Endothelial cell of umbilical vein (primary cell): Measurements from ENCODE around the gene PRR16. TPM values are rescaled to one million over a fixed set of nuclear protein-coding genes. Genes with fewer than 3 reads are reported as not detected.

ENCODE experiments used
- BruUV-seq: library from RNA; stranded (reverse); fragments of 400-500 nt; replicated peaks from 2 replicates; lab custom pipeline; 2021; lab: Mats Ljungman, UMichigan
- CTCF ChIA-PET: fragments of 300-600, 350-600 bp; sonication (Branson Sonifier 250); formaldehyde crosslinking; loops from one replicate; lab custom pipeline; 2021; ENCODE audit warnings: antibody characterized with exemption, inconsistent platforms; lab: Charles Lee
- POLR2A ChIA-PET: fragments of 300-600, 350-600 bp; sonication (Branson Sonifier 250); formaldehyde crosslinking; loops from one replicate; lab custom pipeline; 2021; ENCODE audit warnings: antibody characterized with exemption, inconsistent platforms; lab: Charles Lee
- DNase-seq: peaks from one replicate; pipeline ENCODE4 v3.0.0-alpha.2; 2011; ENCODE audit warnings: low read depth, low spot score
- FAIRE-seq: peaks from 2 replicates; lab custom pipeline; 2011; peaks lifted over from hg19 to GRCh38; lab: Jason Lieb, UNC
- H2AFZ ChIP-seq: 2 replicates; pipeline ENCODE4 v1.6.0; 2012; ENCODE audit warnings: low read depth, low read length, control low read depth, inconsistent platforms
- H3K27ac ChIP-seq: 2 replicates; pipeline ENCODE4 v1.5.1; 2011; ENCODE audit warnings: low read depth, mild to moderate bottlenecking, control low read depth, low read length, moderate library complexity; ENCODE audit not compliant: insufficient read depth
- H3K27me3 ChIP-seq, 2 experiments: 2 replicates each; pipeline versions ENCODE4 v1.6.0 to v1.6.1; 2011; ENCODE audit warnings: low read length in 2 of 2, mixed read lengths in 1 of 2; ENCODE audit not compliant: control insufficient read depth in 2 of 2, insufficient read depth in 2 of 2
- H3K36me3 ChIP-seq, 2 experiments: 2 replicates in 1 of 2; 3 replicates in 1 of 2; pipeline ENCODE4 v1.5.1; 2011; ENCODE audit warnings: low read length in 2 of 2, mild to moderate bottlenecking in 1 of 2, moderate library complexity in 1 of 2; ENCODE audit not compliant: control insufficient read depth in 2 of 2, insufficient read depth in 2 of 2; ENCODE audit errors: extremely low read depth in 1 of 2
- H3K4me1 ChIP-seq: 3 replicates; pipeline ENCODE4 v1.5.1; 2011; ENCODE audit warnings: mild to moderate bottlenecking, low read length; ENCODE audit not compliant: control insufficient read depth, insufficient read depth; ENCODE audit errors: extremely low read depth
- H3K4me2 ChIP-seq: 2 replicates; pipeline ENCODE4 v1.6.1; 2011; ENCODE audit warnings: low read length, control low read depth, mixed read lengths; ENCODE audit not compliant: insufficient read depth
- H3K4me3 ChIP-seq, 3 experiments: fragments of 200-600 bp in 1 of 3; sonication (generic), shearing (Covaris generic) in 1 of 3; replicated peaks in 1 of 3; 2 replicates each; pipeline ENCODE4 v1.5.1; 2011 to 2016; ENCODE audit warnings: control low read depth in 3 of 3, low read length in 3 of 3, mild to moderate bottlenecking in 2 of 3, inconsistent platforms in 1 of 3, low read depth in 1 of 3, moderate library complexity in 1 of 3; ENCODE audit not compliant: insufficient read depth in 1 of 3
- H3K79me2 ChIP-seq: 2 replicates; pipeline ENCODE4 v1.6.0; 2012; ENCODE audit warnings: low read length, inconsistent platforms; ENCODE audit not compliant: control insufficient read depth, insufficient read depth
- H3K9ac ChIP-seq: replicated peaks from 2 replicates; pipeline ENCODE3; 2011; ENCODE audit warnings: low read length, control low read depth; ENCODE audit not compliant: insufficient read depth; ENCODE audit errors: extremely low read depth
- H3K9me1 ChIP-seq: replicated peaks from 3 replicates; pipeline ENCODE4 v1.6.0; 2011; ENCODE audit warnings: mild to moderate bottlenecking, low read length; ENCODE audit not compliant: control insufficient read depth, insufficient read depth; ENCODE audit errors: extremely low read depth
- H3K9me3 ChIP-seq: replicated peaks from 2 replicates; pipeline ENCODE4 v1.5.1; 2012; ENCODE audit warnings: low read length, inconsistent platforms; ENCODE audit not compliant: control insufficient read depth, insufficient read depth
- H4K20me1 ChIP-seq: replicated peaks from 2 replicates; pipeline ENCODE3; 2011; ENCODE audit warnings: mild to moderate bottlenecking, low read length; ENCODE audit not compliant: control insufficient read depth, insufficient read depth; ENCODE audit errors: extremely low read depth
- EZH2 ChIP-seq: IDR thresholded peaks from 2 replicates; pipeline ENCODE4 v1.6.1; 2012; ENCODE audit warnings: borderline replicate concordance, low read depth, mild to moderate bottlenecking, moderate library complexity, low read length, inconsistent platforms; ENCODE audit not compliant: severe bottlenecking
- FOS ChIP-seq: IDR thresholded peaks from 2 replicates; pipeline ENCODE4 v1.6.1; 2011; ENCODE audit warnings: mild to moderate bottlenecking, low read length, moderate library complexity, borderline replicate concordance; ENCODE audit not compliant: insufficient read depth
- GATA2 ChIP-seq: IDR thresholded peaks from 2 replicates; pipeline ENCODE4 v1.7.0; 2011; ENCODE audit warnings: low read depth, mild to moderate bottlenecking, moderate library complexity, mixed read lengths, low read length; ENCODE audit not compliant: insufficient read length, insufficient read depth
- JUN ChIP-seq: IDR thresholded peaks from 2 replicates; pipeline ENCODE4 v1.6.1; 2011; ENCODE audit warnings: borderline replicate concordance, low read depth; ENCODE audit not compliant: insufficient read length, insufficient read depth
- MYC ChIP-seq: IDR thresholded peaks from one replicate; pipeline ENCODE4 v1.6.1; 2011; ENCODE audit warnings: mild to moderate bottlenecking, low read depth, low read length
- POLR2A ChIP-seq: IDR thresholded peaks from 2 replicates; pipeline ENCODE4 v1.6.1; 2012; ENCODE audit warnings: low read depth, mild to moderate bottlenecking, control low read depth, low read length
- POLR2AphosphoS5 ChIP-seq: IDR thresholded peaks from 2 replicates; pipeline ENCODE4 v1.6.1; 2012; ENCODE audit warnings: low read depth, mild to moderate bottlenecking, control low read depth, low read length, moderate library complexity; ENCODE audit not compliant: insufficient read depth
- dilution Hi-C: fragments of 300-500 bp; cut with MboI; formaldehyde crosslinking; loops from one replicate; pipeline ENCODE4 v1.15.0; 2019; ENCODE audit warnings: low sequenced_read_pairs; ENCODE audit not compliant: extremely low pct_ligation_motif_present
- intact Hi-C: fragments of 100-400 bp; cut with micrococcal nuclease; formaldehyde crosslinking; loops from one replicate; pipeline ENCODE4 v1.10.0; 2022
- polyA plus RNA-seq, 4 experiments: library from polyadenylated mRNA; depleted of rRNA in 3 of 4; stranded (reverse) in 3 of 4; unstranded in 1 of 4; fragments of >200 nt; gene quantifications; 2 replicates each; pipeline versions ENCODE4 v1.2.1 to v1.2.3, GENCODE V29; 2011 to 2012; ENCODE audit warnings: missing spikeins in 1 of 4
- total RNA-seq: library from RNA; stranded (reverse); gene quantifications from 2 replicates; pipeline ENCODE4 v1.2.3, GENCODE V29; 2021
- TF ChIP-seq, protein P1 (sequence below), 2 donors: IDR thresholded peaks; 1 replicate in 1 of 2; 2 replicates in 1 of 2; pipeline ENCODE4 v1.5.1; 2011; ENCODE audit warnings: low read length in 2 of 2, mild to moderate bottlenecking in 2 of 2, moderate library complexity in 2 of 2, control low read depth in 1 of 2, inconsistent platforms in 1 of 2, low read depth in 1 of 2; ENCODE audit not compliant: insufficient read depth in 1 of 2; ENCODE audit errors: extremely low read depth in 1 of 2
- TF ChIP-seq, protein P2 (sequence below): IDR thresholded peaks from 2 replicates; pipeline ENCODE4 v1.6.1; 2011; ENCODE audit not compliant: insufficient read depth, insufficient read length

The PRR16 gene
- total and polyA plus RNA-seq, 2 donors (not counting 3 experiments of a cell fraction or from before 2014, with no cell fraction given), result 0.91 to 1.2 TPM

DNA sequence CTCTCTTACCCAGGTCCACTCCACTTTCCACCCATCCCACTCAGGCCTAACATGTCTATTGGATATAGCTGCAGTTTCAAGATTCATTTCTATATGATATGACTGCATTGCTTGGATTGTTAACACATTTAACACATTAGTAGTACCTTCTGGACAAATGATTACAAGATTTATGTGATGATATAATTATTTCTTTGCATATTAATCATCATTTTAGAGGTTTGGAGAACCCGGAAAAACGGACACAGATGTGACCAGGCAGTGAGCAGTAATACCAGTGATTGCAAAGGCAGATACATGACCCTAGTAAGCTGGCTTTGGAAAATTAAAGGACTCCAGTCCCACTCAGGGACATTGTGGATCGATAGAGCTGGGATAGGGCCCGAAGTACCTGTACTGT is 103.8 kb downstream of the PRR16 start:
- Histone ChIP-seq H3K9me1 (no peaks in the 10 kb centered on the region), H3K4me3 (no peak overlapping the region), H3K9me3 (no peaks in the 10 kb centered on the region), H3K4me2 (no peak overlapping the region), H3K4me1 (no peaks in the 10 kb centered on the region), H3K36me3 (no peaks in the 10 kb centered on the region), H3K9ac (no peak overlapping the region), H2AFZ (no peak overlapping the region), H3K79me2 (no peaks in the 10 kb centered on the region), H4K20me1 (no peaks in the 10 kb centered on the region), H3K27ac (no peak overlapping the region), H3K27me3 (no peaks in the 10 kb centered on the region)
- TF ChIP-seq FOS (no peak), MYC (no peak), POLR2A (no peak), EZH2 (no peak), POLR2AphosphoS5 (no peak), JUN (no peak), GATA2 (no peak)
- TF ChIP-seq, protein P1, sequence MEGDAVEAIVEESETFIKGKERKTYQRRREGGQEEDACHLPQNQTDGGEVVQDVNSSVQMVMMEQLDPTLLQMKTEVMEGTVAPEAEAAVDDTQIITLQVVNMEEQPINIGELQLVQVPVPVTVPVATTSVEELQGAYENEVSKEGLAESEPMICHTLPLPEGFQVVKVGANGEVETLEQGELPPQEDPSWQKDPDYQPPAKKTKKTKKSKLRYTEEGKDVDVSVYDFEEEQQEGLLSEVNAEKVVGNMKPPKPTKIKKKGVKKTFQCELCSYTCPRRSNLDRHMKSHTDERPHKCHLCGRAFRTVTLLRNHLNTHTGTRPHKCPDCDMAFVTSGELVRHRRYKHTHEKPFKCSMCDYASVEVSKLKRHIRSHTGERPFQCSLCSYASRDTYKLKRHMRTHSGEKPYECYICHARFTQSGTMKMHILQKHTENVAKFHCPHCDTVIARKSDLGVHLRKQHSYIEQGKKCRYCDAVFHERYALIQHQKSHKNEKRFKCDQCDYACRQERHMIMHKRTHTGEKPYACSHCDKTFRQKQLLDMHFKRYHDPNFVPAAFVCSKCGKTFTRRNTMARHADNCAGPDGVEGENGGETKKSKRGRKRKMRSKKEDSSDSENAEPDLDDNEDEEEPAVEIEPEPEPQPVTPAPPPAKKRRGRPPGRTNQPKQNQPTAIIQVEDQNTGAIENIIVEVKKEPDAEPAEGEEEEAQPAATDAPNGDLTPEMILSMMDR (IDR thresholded peaks at IDR 0.05; ENCODE audit: extremely low read depth in 1 of 2, insufficient read depth in 1 of 2, low read depth in 1 of 2, low read length in 2 of 2), result no peak
- TF ChIP-seq, protein P2, sequence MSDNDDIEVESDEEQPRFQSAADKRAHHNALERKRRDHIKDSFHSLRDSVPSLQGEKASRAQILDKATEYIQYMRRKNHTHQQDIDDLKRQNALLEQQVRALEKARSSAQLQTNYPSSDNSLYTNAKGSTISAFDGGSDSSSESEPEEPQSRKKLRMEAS, result no peak
- CTCF ChIA-PET, result no interaction called here
- dilution Hi-C loops, result no loop called here
- intact Hi-C loops, result no loop called here
- POLR2A ChIA-PET, result no interaction called here
- FAIRE-seq (no peak), DNase-seq (no peak)
- BruUV-seq, result no TSS peak
